GM12875 (cell line): Measurements from ENCODE around the gene IL18RAP.

Experiments used
- H3K4me3 ChIP-seq: one replicate; pipeline ENCODE4 v1.5.1; 2011; ENCODE audit warnings: low read depth, low read length, control low read depth
- TF ChIP-seq, protein P1 (sequence below): IDR thresholded peaks from 2 replicates; pipeline ENCODE4 v1.5.1; 2011; ENCODE audit warnings: low read depth, mild to moderate bottlenecking, control low read depth, inconsistent platforms, low read length, moderate library complexity, borderline replicate concordance; ENCODE audit not compliant: insufficient read depth

IL18RAP gene

DNA sequence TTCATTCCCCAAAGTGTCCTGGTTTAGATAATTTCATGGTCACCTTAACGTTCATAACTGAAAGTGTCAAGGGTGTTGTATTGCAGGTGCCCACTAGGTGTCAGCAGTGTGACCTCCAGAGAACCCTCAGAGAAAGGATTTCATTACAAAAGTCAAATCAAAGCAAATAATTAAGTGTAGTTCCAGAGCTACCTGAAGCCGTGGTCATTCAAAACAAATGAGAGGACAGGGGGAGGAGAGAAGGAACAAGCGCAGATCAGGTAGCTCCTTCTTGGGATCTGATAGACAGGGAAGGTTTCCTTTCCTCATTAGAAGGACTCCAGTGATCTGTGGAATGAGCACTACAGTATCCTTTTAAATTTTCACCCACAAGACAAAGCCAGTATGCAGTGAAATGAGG is 50.1 kb downstream of the IL18RAP start, which contains the start of gene SLC9A4:
TSS of gene SLC9A4 (plus strand) at position 207 of the 400 bp plus-strand sequence. CDS start 534 bp downstream, outside the sequence.
- H3K4me3 ChIP-seq: no peak within 1 kb of the TSS
- TF ChIP-seq, protein P1, sequence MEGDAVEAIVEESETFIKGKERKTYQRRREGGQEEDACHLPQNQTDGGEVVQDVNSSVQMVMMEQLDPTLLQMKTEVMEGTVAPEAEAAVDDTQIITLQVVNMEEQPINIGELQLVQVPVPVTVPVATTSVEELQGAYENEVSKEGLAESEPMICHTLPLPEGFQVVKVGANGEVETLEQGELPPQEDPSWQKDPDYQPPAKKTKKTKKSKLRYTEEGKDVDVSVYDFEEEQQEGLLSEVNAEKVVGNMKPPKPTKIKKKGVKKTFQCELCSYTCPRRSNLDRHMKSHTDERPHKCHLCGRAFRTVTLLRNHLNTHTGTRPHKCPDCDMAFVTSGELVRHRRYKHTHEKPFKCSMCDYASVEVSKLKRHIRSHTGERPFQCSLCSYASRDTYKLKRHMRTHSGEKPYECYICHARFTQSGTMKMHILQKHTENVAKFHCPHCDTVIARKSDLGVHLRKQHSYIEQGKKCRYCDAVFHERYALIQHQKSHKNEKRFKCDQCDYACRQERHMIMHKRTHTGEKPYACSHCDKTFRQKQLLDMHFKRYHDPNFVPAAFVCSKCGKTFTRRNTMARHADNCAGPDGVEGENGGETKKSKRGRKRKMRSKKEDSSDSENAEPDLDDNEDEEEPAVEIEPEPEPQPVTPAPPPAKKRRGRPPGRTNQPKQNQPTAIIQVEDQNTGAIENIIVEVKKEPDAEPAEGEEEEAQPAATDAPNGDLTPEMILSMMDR: peak; percentile 79

DNA sequence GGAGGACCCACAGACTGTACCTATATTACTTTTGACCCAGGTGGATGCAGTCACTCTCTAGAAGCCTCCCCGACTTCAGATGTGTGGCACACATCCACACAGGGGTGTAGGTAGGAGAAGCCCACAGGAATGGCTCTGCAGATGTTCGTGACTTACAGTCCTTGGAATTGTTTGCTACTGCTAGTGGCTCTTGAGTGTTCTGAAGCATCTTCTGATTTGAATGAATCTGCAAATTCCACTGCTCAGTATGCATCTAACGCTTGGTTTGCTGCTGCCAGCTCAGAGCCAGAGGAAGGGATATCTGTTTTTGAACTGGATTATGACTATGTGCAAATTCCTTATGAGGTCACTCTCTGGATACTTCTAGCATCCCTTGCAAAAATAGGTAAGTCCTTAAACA is 50.7 kb downstream of the IL18RAP start:
- no peak overlapping the region for H3K4me3 ChIP-seq
- TF ChIP-seq, protein P1: no peak

DNA sequence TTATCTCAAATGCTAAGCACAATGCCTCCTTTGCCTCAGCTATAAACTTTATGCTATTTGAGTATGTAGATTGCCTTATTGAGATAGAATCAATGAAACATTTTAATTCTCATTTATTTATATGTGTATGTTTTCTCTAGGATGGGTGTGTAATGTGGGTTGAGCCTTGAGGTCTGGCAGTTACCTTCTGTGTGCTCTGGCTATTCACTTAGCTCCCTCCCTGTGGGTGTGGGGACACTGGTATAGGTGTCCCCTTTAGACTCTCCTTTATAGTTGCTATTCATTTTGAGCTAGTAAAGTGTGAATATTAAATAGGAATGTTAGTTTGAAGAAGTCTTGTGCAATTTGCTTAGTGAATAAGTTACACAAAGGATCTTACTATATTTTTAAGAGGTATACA is 51.8 kb downstream of the IL18RAP start:
- no peak overlapping the region for H3K4me3 ChIP-seq
- TF ChIP-seq, protein P1: no peak

DNA sequence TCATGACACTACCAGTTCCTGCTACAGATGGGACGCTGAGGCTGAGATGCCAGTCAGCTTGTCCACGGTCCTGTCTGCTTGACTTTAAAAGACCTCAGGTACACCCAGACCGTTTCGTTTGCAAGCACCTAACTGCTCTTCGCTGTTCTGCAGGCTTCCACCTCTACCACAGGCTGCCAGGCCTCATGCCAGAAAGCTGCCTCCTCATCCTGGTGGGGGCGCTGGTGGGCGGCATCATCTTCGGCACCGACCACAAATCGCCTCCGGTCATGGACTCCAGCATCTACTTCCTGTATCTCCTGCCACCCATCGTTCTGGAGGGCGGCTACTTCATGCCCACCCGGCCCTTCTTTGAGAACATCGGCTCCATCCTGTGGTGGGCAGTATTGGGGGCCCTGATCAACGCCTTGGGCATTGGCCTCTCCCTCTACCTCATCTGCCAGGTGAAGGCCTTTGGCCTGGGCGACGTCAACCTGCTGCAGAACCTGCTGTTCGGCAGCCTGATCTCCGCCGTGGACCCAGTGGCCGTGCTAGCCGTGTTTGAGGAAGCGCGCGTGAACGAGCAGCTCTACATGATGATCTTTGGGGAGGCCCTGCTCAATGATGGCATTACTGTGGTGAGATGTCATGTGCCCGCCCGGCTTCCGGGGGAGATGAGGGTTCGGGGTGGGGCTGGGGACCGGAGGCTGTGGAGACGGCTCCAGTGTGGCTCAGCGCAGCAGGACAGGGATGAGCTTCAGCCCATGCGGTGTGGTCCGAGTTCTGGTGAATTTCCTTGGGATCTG is 55.9 kb downstream of the IL18RAP start:
- TF ChIP-seq, protein P1: 0 out of 2 replicates have a peak, but pooled peaks have one; percentile 10
- H3K4me3 ChIP-seq: no peak overlapping the region

DNA sequence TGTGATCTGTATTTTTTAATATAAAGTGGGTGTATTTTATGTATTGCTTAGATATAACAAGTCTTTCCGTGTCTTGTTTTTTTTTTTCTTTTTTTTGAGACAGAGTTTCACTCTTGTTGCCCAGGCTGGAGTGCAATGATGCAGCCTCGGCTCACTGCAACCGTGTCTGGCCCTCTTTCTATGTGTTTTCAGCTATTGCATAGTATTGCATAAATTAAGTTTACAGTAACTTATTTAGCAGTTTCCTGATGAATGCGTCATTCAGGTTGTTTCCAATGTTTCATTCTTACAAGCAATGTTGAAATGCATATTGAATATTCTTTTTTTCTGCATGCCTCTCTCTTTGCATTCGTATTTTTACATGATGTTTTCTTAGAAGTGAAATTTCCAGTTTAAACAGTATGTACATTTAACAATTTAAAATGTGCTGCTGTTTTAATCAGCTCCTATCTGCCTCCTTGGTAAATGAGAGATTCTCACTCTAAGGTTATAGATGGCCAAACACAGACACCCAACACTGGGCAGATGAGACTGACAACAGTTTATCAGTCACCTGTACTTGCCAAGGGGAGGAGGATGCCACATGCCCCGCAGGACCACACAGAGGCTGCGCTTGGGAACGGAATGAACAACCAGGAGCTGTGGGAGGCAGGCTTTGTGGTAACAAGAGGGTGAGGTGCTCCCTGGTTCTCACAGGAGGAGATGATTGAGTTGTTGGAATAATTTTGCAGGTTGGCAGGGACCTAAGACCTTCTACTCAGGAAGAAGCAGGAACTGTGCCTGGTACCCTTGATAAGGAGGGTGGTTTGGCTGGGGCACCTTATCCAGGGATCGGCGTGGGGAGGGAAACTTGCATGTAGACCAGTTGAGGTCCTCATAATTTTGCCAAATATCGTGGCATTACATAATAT is 57.6 kb downstream of the IL18RAP start:
- TF ChIP-seq, protein P1: no peak
- H3K4me3 ChIP-seq: no peak overlapping the region

DNA sequence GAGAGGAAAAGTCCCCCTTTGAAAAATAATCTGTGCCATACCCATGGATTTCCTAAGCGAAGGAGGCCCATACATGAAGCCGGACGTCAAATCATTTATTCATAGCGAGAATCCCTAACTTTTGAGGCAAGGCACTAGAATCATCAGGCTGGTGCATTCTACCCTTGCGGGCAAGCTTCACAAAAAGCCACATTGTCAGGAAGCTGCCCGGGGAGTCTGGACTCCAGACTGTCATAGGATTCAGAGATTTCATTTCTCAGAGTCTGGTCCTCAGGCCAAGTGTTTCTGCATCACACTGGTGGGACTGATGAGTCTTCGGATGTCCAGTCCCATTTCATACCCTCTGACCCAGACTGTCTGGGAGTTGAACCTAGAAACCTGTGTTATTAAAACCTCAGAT is 59.0 kb downstream of the IL18RAP start:
- TF ChIP-seq, protein P1: no peak

DNA sequence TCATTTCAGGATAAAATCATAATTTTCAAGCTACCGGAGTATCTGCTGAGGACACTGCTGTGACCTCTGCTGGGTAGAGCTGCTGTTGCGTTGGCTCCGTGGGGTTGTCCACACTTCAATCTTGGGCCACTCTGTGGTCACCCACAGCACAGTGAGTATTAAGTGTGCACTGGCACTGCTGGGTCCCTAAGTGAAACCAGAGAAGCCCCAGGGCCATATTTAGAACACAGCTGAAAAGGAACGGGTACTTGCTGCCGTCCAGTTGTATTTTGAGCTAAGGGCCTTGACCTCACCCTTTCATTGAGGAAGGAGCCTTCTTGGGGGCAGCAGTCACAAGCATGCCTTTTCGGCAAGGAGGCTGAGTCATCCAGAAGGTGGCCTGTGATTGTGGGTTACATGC is 60.1 kb downstream of the IL18RAP start:
- TF ChIP-seq, protein P1: no peak
- H3K4me3 ChIP-seq: no peak overlapping the region

More for the DNA sequence above, 59.0 kb downstream of the IL18RAP start:
- H3K4me3 ChIP-seq: no peak overlapping the region
